ENCODE results near the gene LY86.

LY86 gene

GRCh38 chr6:6639572-6639971 is 51.1 kb downstream of the LY86 start:
- TF ChIP-seq FOXP2 (optimal IDR thresholded peaks at IDR 0.05; ENCODE audit: borderline replicate concordance, extremely low read depth, extremely low read length, insufficient read depth): no peak

- no peak for TF ChIP-seq REST (IDR thresholded peaks at IDR 0.05; ENCODE audit: insufficient read depth in 1 of 2, low read depth in 2 of 2, low read length in 2 of 2)
- TF ChIP-seq SIN3A (IDR thresholded peaks at IDR 0.05; ENCODE audit: borderline replicate concordance, insufficient read depth, low read length): no peak
- no peak for TF ChIP-seq POLR2AphosphoS5 (IDR thresholded peaks at IDR 0.05; ENCODE audit: low read depth, low read length)
- TF ChIP-seq TAF1 (IDR thresholded peaks at IDR 0.05; ENCODE audit: borderline replicate concordance, insufficient read depth, low read length): no peak
- no peak for TF ChIP-seq FOXP2 (optimal IDR thresholded peaks at IDR 0.05; ENCODE audit: borderline replicate concordance, extremely low read depth, extremely low read length, insufficient read depth)
Measured at GRCh38 chr6:6640926-6641325, 52.4 kb downstream of the LY86 start.

- TF ChIP-seq TAF1 (IDR thresholded peaks at IDR 0.05; ENCODE audit: borderline replicate concordance, insufficient read depth, low read length) (no peak), SIN3A (IDR thresholded peaks at IDR 0.05; ENCODE audit: borderline replicate concordance, insufficient read depth, low read length) (no peak), POLR2AphosphoS5 (IDR thresholded peaks at IDR 0.05; ENCODE audit: low read depth, low read length) (no peak), FOXP2 (optimal IDR thresholded peaks at IDR 0.05; ENCODE audit: borderline replicate concordance, extremely low read depth, extremely low read length, insufficient read depth) (no peak), REST (IDR thresholded peaks at IDR 0.05; ENCODE audit: insufficient read depth in 1 of 2, low read depth in 2 of 2, low read length in 2 of 2) (no peak)
Measured at GRCh38 chr6:6643398-6643797, 54.9 kb downstream of the LY86 start.

GRCh38 chr6:6645261-6645917 is 56.9 kb downstream of the LY86 start:
- TF ChIP-seq TAF1 (IDR thresholded peaks at IDR 0.05; ENCODE audit: borderline replicate concordance, insufficient read depth, low read length): no peak
- no peak for TF ChIP-seq REST (IDR thresholded peaks at IDR 0.05; ENCODE audit: insufficient read depth in 1 of 2, low read depth in 2 of 2, low read length in 2 of 2)
- no peak for TF ChIP-seq POLR2AphosphoS5 (IDR thresholded peaks at IDR 0.05; ENCODE audit: low read depth, low read length)
- no peak for TF ChIP-seq FOXP2 (optimal IDR thresholded peaks at IDR 0.05; ENCODE audit: borderline replicate concordance, extremely low read depth, extremely low read length, insufficient read depth)
- TF ChIP-seq SIN3A (IDR thresholded peaks at IDR 0.05; ENCODE audit: borderline replicate concordance, insufficient read depth, low read length): no peak

- TF ChIP-seq SIN3A (IDR thresholded peaks at IDR 0.05; ENCODE audit: borderline replicate concordance, insufficient read depth, low read length) (no peak), TAF1 (IDR thresholded peaks at IDR 0.05; ENCODE audit: borderline replicate concordance, insufficient read depth, low read length) (no peak), FOXP2 (optimal IDR thresholded peaks at IDR 0.05; ENCODE audit: borderline replicate concordance, extremely low read depth, extremely low read length, insufficient read depth) (no peak), REST (IDR thresholded peaks at IDR 0.05; ENCODE audit: insufficient read depth in 1 of 2, low read depth in 2 of 2, low read length in 2 of 2) (no peak), POLR2AphosphoS5 (IDR thresholded peaks at IDR 0.05; ENCODE audit: low read depth, low read length) (no peak)
Measured at GRCh38 chr6:6646384-6646783, 57.9 kb downstream of the LY86 start.

Measured in PFSK-1 (cell line).